ENCODE results near the gene POLA2.

- TF ChIP-seq POLR2A (IDR thresholded peaks at IDR 0.05; ENCODE audit: low read depth, low read length) (no peak), POLR2AphosphoS5 (IDR thresholded peaks at IDR 0.05; ENCODE audit: low read depth, low read length) (no peak), TAF1 (IDR thresholded peaks at IDR 0.05; ENCODE audit: borderline replicate concordance, low read depth, low read length) (no peak)
These were observed 1.5 kb upstream of the POLA2 start for GRCh38 chr11:65260302-65260701.
